Measurements from ENCODE around the gene SLC16A11. TPM values are rescaled to one million over a fixed set of nuclear protein-coding genes. Genes with fewer than 3 reads are reported as not detected.

Gene SLC16A11
- total and polyA plus RNA-seq, 10 of the 15 experiments (the other 5 are each of a cell fraction or from before 2014, with no cell fraction given), result 0.11 to 2.7 (median 0.84) TPM

DNA sequence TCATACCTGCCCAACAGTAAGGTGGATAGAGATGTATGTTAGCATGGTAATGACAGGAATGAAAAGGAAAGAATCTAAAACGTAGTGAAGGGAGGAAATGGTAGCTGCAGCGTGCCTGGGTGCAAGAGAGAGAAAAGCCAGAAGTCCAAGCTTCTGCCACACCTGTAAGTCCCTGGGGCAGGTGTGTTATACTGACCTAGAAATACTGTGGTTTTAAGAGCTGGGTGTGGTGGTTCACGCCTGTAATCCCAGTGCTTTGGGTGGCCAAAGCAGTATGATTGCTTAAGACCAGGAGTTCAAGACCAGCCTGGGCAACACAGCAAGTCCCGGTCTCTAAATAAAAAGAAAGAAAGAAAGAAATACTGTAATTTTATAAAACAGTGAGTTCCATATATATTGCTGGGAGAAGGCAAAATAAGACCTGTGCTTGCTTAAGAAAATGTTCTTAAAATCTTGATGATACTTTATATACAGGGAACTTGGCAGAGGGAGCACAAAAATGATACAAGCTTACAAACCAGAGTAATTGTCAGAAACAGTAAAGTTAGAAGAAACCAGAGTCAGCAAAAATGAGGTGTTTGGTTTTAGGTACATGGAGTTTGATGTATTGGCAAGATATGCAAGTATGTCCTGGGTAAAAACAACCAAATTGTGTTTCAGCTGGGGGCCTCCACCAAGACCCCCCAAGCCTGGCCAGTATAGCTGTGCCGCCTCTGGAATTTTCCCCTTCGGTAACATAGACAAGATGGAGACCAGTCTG lies 41.4 kb downstream of the SLC16A11 start:
- H3K27me3 ChIP-seq (replicated peaks in 1 of 2; ENCODE audit: control insufficient read depth in 2 of 2, insufficient read depth in 2 of 2, low read length in 1 of 2), result no peaks in the 10 kb centered on the region
- H3K9me3 ChIP-seq (replicated peaks; ENCODE audit: control insufficient read depth, insufficient read depth, low read length), result no peaks in the 10 kb centered on the region
- no TSS peak for BruUV-seq (replicated peaks)
- H4K20me1 ChIP-seq (ENCODE audit: control insufficient read depth, insufficient read depth), result no peaks in the 10 kb centered on the region
- no peak for ATAC-seq
- in situ Hi-C loops (cut with MboI) (loop anchor here (10.0 kb wide), 1 partner anchor 158 kb away; no protein-coding TSS in a partner anchor), intact Hi-C loops (cut with micrococcal nuclease; ENCODE audit: unreplicated experiment) (no loop called here)
- no peak overlapping the region for H3K4me2 ChIP-seq (ENCODE audit: control insufficient read depth, insufficient read depth)
- H3K79me2 ChIP-seq (ENCODE audit: control insufficient read depth, insufficient read depth, low read length), result no peaks in the 10 kb centered on the region; the same call in 1 of the 2 replicates
- ChIA-PET SMC1A (ENCODE audit: uncharacterized antibody, unreplicated experiment) (interaction anchor here (0.7 to 5.2 kb wide), 9 partner anchors 9 to 341 kb away, joined by 3 to 67 read pairs (median 19); partner anchors contain the start of gene BCL6B), POLR2A (interaction anchor here (1.2 kb wide), 1 partner anchor 88 kb away, joined by 3 read pairs; no protein-coding TSS in a partner anchor), RAD21 (ENCODE audit: unreplicated experiment) (interaction anchor here (1.0 to 3.8 kb wide), 4 partner anchors 88 to 159 kb away, joined by 5 to 61 read pairs (median 23); no protein-coding TSS in a partner anchor), CTCF (interaction anchor here (0.6 to 15.9 kb wide), 15 partner anchors 8 to 336 kb away, joined by 3 to 237 read pairs (median 5); a partner anchor contains a TSS)
- H2AFZ ChIP-seq (ENCODE audit: control insufficient read depth, low read depth, low read length), result no peak overlapping the region
- H3K4me3 ChIP-seq, result no peak overlapping the region
- peaks cover 9 to 11% of the 10 kb centered on the region in 2 experiments for H3K36me3 ChIP-seq (ENCODE audit: control insufficient read depth in 2 of 2, insufficient read depth in 2 of 2, low read length in 1 of 2)
- TF ChIP-seq ESRRA (IDR thresholded peaks at IDR 0.05; ENCODE audit: low read length) (no peak), SP1 (IDR thresholded peaks at IDR 0.05; ENCODE audit: low read depth, low read length) (no peak), ZNF622 (IDR thresholded peaks at IDR 0.05) (no peak), HCFC1 (IDR thresholded peaks at IDR 0.05; ENCODE audit: low read length) (no peak), JUNB (IDR thresholded peaks at IDR 0.05) (no peak), CHD1 (IDR thresholded peaks at IDR 0.05; ENCODE audit: low read depth, low read length) (no peak), POLR2AphosphoS5 (IDR thresholded peaks at IDR 0.05; ENCODE audit: low read length) (no peak)
- TF ChIP-seq, protein P1, sequence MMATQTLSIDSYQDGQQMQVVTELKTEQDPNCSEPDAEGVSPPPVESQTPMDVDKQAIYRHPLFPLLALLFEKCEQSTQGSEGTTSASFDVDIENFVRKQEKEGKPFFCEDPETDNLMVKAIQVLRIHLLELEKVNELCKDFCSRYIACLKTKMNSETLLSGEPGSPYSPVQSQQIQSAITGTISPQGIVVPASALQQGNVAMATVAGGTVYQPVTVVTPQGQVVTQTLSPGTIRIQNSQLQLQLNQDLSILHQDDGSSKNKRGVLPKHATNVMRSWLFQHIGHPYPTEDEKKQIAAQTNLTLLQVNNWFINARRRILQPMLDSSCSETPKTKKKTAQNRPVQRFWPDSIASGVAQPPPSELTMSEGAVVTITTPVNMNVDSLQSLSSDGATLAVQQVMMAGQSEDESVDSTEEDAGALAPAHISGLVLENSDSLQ (IDR thresholded peaks at IDR 0.05), result no peak
- TF ChIP-seq, protein P2, sequence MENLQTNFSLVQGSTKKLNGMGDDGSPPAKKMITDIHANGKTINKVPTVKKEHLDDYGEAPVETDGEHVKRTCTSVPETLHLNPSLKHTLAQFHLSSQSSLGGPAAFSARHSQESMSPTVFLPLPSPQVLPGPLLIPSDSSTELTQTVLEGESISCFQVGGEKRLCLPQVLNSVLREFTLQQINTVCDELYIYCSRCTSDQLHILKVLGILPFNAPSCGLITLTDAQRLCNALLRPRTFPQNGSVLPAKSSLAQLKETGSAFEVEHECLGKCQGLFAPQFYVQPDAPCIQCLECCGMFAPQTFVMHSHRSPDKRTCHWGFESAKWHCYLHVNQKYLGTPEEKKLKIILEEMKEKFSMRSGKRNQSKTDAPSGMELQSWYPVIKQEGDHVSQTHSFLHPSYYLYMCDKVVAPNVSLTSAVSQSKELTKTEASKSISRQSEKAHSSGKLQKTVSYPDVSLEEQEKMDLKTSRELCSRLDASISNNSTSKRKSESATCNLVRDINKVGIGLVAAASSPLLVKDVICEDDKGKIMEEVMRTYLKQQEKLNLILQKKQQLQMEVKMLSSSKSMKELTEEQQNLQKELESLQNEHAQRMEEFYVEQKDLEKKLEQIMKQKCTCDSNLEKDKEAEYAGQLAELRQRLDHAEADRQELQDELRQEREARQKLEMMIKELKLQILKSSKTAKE (IDR thresholded peaks at IDR 0.05; ENCODE audit: low read depth, poor library complexity, severe bottlenecking), result no peak
- TF ChIP-seq, protein P3, sequence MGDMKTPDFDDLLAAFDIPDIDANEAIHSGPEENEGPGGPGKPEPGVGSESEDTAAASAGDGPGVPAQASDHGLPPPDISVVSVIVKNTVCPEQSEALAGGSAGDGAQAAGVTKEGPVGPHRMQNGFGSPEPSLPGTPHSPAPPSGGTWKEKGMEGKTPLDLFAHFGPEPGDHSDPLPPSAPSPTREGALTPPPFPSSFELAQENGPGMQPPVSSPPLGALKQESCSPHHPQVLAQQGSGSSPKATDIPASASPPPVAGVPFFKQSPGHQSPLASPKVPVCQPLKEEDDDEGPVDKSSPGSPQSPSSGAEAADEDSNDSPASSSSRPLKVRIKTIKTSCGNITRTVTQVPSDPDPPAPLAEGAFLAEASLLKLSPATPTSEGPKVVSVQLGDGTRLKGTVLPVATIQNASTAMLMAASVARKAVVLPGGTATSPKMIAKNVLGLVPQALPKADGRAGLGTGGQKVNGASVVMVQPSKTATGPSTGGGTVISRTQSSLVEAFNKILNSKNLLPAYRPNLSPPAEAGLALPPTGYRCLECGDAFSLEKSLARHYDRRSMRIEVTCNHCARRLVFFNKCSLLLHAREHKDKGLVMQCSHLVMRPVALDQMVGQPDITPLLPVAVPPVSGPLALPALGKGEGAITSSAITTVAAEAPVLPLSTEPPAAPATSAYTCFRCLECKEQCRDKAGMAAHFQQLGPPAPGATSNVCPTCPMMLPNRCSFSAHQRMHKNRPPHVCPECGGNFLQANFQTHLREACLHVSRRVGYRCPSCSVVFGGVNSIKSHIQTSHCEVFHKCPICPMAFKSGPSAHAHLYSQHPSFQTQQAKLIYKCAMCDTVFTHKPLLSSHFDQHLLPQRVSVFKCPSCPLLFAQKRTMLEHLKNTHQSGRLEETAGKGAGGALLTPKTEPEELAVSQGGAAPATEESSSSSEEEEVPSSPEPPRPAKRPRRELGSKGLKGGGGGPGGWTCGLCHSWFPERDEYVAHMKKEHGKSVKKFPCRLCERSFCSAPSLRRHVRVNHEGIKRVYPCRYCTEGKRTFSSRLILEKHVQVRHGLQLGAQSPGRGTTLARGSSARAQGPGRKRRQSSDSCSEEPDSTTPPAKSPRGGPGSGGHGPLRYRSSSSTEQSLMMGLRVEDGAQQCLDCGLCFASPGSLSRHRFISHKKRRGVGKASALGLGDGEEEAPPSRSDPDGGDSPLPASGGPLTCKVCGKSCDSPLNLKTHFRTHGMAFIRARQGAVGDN (IDR thresholded peaks at IDR 0.05), result no peak
- TF ChIP-seq, protein P4, sequence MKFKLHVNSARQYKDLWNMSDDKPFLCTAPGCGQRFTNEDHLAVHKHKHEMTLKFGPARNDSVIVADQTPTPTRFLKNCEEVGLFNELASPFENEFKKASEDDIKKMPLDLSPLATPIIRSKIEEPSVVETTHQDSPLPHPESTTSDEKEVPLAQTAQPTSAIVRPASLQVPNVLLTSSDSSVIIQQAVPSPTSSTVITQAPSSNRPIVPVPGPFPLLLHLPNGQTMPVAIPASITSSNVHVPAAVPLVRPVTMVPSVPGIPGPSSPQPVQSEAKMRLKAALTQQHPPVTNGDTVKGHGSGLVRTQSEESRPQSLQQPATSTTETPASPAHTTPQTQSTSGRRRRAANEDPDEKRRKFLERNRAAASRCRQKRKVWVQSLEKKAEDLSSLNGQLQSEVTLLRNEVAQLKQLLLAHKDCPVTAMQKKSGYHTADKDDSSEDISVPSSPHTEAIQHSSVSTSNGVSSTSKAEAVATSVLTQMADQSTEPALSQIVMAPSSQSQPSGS (IDR thresholded peaks at IDR 0.05; ENCODE audit: low read length), result no peak
- DNase-seq (ENCODE audit: low read depth, low spot score), result no peak
- WGBS (ENCODE audit: insufficient coverage, insufficient replicate concordance, low lambda C conversion rate, missing lambda C conversion rate), result 96% methylated on average over 6 of the region's 6 CpGs
- H3K9ac ChIP-seq (ENCODE audit: control insufficient read depth, insufficient read depth, low read length), result no peak overlapping the region
- no peaks in the 10 kb centered on the region for H3K4me1 ChIP-seq (ENCODE audit: control insufficient read depth, insufficient read depth, low read length)
- no peak for FAIRE-seq
- H3K27ac ChIP-seq (ENCODE audit: control insufficient read depth, insufficient read depth), result no peak overlapping the region

All from GM12878 (cell line).